OCI-LY7 (cell line): ENCODE results near the gene C8G.

Experiments
- EZH2phosphoT487 ChIP-seq: fragments of 200-600 bp; sonication (generic); IDR thresholded peaks from 2 replicates; pipeline ENCODE4 v1.6.1; 2018; ENCODE audit warnings: low read depth, borderline replicate concordance, mild to moderate bottlenecking, mixed run types, antibody characterized with exemption, low read length, moderate library complexity, mixed read lengths
- TF ChIP-seq, protein P1 (sequence below): fragments of 200-600 bp; sonication (generic); conservative IDR thresholded peaks from 2 replicates; pipeline ENCODE4 v1.5.1; 2014; ENCODE audit warnings: mild to moderate bottlenecking, antibody characterized with exemption, low read length, moderate library complexity, mixed read lengths

- TF ChIP-seq, protein P1, sequence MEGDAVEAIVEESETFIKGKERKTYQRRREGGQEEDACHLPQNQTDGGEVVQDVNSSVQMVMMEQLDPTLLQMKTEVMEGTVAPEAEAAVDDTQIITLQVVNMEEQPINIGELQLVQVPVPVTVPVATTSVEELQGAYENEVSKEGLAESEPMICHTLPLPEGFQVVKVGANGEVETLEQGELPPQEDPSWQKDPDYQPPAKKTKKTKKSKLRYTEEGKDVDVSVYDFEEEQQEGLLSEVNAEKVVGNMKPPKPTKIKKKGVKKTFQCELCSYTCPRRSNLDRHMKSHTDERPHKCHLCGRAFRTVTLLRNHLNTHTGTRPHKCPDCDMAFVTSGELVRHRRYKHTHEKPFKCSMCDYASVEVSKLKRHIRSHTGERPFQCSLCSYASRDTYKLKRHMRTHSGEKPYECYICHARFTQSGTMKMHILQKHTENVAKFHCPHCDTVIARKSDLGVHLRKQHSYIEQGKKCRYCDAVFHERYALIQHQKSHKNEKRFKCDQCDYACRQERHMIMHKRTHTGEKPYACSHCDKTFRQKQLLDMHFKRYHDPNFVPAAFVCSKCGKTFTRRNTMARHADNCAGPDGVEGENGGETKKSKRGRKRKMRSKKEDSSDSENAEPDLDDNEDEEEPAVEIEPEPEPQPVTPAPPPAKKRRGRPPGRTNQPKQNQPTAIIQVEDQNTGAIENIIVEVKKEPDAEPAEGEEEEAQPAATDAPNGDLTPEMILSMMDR, result no peak
- TF ChIP-seq EZH2phosphoT487, result no peak
Observed at GRCh38 chr9:136942881-136943230, 2.2 kb upstream of the C8G start.
